NCI-H146 (cell line): Measurements from ENCODE around the gene FAM200A.
"Not testable (repeated sequence)": the region's sequence is repeated elsewhere in the genome, so short reads cannot be mapped to it uniquely, and the experiment has no call there.

Experiments used
- DNase-seq: peaks from one replicate; lab custom pipeline; 2025; lab: John Stamatoyannopoulos, UW

The FAM200A gene

DNA sequence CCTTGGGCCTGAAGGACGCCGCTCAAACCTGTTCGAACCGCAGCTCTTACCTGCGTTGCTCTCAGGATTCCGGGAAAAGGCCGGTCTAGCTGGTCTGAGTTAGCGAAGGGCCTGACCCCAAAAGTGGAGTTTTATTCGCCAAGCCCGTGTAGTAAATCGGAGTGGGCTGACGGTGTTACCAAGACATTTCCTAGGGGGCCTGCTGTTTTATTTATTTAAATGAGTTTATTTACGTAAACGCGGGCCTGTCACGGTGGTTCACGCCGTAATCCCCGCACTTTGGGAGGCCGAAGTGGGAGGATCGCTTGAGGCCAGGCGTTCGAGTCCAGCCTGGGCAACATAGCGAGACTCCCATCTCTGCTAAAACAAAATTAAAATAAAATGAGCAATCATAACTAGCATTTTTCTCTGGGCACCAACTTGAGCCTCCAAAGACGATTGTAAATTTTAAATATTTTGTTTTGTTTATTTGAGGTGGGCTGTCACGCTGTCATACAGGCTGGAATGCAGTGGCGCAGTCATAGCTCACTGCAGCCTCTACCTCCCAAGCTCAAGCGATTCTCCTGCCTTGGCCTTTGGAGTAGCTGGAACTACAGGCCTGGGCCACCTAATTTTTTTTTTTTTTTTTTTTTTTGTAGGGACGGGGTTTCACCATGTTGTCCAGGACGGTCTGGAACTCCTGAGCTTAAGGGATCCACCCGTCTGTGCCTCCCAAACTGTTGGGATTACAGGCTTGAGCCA lies 7.4 kb upstream of the FAM200A start:
- DNase-seq, result no peak

DNA sequence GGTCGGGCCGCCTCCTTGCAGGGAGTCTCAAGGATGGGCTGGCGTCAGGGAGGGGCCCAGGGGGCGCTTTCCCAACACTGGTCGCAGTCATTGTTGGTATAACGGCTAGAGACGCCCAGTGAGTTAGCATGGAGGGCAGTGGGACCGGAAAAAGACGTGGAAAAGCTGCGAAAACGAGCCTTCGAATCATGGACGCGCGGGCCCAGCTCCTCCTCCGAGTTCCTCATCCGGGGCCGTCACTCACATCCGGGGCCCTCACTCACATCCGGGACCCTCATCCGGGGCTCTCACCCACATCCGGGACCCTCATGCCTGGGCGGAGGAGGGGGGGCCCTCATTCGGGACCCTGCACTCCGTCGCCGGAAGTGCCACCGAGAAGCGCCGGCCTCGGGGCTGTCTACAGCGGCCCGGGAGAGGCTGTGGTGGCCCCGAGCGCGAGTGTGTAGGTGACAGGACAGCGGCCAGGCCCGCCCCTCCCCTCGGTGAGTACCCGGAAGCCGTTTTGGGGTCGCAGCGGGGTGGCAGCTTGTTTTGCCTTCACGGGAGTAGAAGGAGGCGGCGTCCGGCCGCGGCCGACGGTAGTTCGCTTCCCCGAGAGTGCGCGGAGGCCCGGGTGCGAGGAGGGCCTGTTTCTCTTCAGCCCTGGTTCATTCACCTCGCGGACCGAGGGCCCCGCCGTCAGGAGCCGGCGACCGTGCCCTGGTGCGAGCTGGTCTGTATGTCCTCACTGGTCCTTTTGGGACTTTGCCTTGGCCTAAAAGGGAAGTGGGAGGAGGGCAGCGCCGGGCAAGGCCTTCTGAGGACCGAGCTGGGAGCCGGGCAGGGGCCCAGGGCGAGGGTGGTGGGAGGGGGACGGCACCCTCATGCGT lies 6.6 kb upstream of the FAM200A start, which contains the start of gene ZNF655:
Gene ZNF655 (plus strand): TSS at position 337 of the 869 bp plus-strand sequence. CDS start 1,918 bp downstream, outside the sequence.
- peak; percentile 94 for DNase-seq

DNA sequence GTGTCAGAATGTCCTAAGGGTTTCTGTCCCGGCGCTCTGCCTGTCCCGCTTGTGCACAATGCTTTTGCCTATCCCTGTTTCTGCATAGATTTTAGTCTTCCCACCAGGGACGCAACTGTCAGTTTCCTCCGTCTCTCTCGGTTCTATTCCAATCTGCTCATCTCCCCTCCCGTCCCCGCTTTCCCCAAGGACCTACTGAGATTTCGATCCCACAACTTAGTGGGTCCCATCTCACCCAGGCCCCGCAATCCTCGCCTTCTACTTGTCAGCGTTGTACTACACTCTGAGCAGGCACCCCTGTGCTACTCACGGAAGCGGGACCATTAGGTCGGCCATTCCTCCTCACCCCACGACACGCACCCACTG lies 6.0 kb upstream of the FAM200A start:
- DNase-seq, result no peak

DNA sequence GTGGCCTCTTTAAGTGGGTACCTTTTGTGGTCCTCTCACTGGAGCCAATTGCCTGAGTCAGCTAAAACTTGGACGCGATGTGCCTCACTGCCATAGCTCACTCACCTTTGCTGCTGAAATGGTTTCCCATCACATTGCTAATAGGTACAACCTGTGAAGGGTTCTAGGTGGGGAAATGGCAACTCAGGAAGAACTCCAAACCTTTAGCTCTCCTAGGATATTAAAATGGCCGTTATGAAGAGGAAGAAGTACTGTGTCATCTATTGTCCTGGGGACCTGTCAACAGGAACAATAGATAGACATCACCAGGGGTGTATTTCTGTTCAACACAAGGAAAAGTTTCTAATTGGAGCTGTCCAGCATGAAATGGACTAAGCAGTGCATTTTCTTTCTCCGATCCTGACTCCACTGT lies 5.3 kb upstream of the FAM200A start:
- no peak for DNase-seq

DNA sequence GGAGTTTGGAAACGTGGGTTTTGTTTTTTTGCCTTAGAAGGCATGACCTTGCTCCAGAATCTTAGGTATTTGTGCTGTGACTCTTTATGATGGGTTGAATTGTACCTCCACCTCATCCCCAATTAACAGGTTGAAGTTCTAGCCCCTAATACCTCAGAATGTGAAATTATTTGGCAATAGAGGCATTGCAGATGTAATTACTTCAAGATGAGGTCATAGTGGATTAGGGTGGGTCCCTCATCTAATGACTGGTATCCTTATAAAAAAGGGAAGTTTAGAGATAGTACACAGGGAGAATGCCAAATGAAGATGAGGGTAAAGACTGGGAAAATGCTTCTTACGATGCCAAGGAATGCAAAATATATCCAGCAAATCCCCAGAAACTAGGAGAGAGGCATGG lies 3.0 kb upstream of the FAM200A start:
- DNase-seq, result no peak

DNA sequence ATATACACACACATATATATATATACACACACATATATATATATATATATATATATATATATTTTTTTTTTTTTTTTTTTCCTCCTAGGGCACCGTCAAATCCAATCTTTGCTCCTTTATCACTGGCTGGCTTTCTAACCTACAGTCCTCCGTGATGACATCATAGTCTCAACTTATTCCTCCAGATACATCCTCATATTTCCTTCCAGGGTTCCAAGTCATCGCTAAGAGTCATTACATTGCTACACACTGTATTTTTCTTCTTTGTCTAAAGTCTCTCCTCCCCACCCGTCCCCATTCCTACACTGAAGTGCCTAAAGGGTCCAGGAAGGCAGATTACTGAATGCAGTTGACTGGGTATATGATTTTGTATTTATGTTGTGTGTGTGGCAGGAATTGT lies 1.1 kb upstream of the FAM200A start:
- DNase-seq, result no peak

DNA sequence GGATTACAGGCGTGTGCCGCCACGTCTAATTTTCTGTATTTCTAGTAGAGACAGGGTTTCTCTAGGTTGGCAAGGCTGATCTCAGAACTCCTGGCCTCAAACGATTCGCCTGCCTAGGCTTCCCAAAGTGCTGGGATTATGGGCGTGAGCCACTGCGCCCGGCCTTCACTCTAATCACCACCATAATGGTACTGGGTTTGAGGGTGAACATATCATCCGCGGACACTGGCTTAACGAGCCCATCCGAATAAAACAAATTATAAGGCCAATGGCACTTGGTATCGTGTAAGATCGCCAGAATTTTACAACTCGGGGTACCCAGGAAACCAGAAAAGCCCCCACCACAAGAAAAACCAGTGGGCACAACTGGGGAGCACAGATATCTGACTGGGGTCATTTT lies 580 bp downstream of the FAM200A start:
- DNase-seq, result no peak

DNA sequence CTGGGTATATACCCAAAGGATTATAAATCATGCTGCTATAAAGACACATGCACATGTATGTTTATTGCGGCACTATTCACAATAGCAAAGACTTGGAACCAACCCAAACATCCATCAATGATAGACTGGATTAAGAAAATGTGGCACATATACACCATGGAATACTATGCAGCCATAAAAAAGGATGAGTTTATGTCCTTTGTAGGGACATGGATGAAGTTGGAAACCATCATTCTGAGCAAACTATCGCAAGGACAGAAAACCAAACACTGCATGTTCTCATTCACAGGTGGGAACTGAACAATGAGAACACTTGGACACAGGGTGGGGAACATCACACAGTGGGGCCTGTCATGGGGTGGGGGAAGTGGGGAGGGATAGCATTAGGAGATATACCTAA lies 2.4 kb downstream of the FAM200A start:
- DNase-seq, result not testable (repeated sequence)

DNA sequence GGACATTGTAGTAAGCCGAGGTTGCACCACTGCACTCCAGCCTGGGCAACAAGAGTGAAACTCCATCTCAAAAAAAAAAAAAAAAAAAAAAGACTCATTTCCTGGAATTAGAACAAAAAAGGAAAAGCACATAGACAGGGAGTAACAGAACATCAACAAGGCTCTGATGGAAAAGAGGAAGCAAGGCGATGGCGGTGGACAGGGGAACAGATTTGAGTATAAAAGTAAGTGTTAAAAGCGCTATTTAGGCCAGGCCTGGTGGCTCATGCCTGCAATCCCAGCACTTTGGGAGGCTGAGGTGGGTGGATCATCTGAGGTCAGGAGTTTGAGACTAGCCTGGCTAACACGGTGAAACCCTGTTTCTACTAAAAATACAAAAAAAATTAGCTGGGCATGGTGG lies 6.6 kb downstream of the FAM200A start:
- not testable (repeated sequence) for DNase-seq

DNA sequence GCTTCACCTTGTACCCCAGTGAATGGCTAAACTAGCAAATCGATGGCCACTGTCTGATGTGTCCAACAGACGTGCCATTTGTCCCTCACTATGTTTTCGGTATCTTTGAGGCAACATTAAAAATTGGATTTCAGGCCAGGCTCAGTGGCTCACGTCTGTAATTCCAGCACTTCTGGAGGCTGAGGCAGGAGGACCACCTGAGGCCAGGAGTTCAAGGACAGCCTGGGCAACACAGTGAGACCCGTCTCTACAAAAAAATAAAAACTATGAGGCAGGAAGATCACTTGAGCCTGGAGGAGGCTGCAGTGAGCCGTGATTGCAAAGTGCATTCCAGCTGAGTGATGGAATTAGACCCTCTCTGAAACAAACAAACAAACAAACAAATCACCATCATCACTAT lies 8.0 kb downstream of the FAM200A start:
- no peak for DNase-seq

DNA sequence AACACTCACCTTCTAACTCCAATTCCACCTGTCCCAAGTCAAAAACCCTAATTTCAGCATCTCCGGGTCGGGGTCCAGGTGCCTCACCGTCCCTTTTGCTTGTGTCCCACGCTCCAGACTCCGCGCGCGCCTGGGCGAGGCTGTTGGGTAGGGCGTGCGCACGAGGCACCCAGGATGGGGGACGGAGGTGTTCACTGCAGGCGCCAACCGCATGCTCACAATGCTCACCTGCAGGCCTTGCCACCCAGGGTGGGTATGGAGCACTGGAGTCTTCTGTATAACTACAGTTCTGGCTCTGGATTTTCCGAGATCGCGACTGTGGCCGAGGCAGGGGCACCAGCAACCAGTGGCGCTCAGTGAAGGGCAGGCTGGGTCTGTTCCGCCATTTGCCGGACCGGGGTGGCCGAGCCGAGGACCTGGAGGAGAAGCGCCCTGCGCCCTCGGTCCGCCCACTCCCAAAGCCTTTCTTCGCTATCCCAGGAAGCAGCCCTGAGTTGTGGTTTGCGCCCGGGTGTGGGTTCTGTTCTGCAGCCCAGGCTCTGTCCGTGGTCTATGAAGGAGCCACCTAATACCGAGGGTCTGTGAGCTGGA lies 8.7 kb downstream of the FAM200A start:
- no peak for DNase-seq

DNA sequence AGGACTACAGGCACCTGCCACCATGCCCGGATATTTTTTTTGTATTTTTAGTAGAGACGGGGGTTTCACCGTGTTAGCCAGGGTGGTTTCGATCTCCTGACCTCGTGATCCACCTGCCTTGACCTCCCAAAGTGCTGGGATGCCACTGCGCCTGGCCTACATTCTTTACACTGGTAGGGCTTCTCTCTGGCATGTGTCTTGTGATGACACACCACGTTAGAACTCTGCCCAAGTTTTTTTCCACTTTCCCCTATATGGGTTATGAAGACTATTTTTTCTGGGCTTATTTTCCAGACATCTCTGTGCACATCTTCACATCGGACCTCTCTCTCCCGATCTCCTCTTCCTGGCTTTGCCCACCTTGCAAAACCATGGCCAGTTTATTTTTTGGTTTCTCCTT lies 10.7 kb downstream of the FAM200A start:
- no peak for DNase-seq

DNA sequence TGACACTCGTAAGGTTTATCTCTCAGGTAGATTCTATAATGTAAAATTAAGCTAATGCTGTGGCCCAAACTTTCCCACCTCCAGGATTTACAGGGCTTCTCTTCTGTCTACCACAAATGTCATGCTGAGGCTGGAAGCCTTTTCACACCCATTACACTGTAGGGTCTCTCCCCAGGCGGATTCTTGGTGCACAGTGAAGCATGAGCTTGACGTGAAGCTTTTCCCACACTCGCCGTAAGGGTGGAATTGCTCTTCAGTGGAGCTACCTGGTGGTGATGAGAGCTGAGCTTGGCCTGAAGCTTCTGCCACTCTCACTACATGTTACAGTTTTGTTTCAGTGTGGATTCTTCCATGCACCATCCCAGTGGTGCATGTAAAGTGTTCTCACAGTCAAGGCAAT lies 11.4 kb downstream of the FAM200A start:
- DNase-seq, result no peak

DNA sequence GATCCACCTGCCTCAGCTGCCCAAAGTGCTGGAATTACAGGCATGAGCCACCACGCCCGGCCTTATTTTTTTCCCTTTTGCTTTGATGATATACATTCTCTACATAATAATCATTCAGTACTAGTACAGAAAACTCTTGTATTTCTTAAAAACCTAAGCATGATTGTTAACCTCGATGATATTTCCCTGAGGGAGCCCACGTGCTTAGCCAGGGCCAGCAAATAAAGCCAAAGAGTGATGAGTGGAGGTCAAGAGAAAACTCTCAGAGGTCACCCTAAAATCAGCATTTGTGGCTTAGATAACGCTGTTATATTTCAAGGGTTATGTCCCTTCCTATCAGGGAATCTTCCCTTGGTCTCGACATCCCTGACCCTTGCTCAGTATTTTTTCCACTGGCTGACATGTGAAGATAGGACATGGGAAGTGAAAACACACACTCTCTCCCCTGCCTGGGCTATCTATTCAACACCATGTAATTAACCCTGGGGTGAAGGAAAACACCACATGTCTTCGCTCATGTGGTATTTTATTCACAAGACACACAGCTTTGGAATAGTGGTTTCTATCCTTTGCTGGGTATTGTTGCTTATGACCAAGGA lies 12.6 kb downstream of the FAM200A start:
- DNase-seq, result no peak

DNA sequence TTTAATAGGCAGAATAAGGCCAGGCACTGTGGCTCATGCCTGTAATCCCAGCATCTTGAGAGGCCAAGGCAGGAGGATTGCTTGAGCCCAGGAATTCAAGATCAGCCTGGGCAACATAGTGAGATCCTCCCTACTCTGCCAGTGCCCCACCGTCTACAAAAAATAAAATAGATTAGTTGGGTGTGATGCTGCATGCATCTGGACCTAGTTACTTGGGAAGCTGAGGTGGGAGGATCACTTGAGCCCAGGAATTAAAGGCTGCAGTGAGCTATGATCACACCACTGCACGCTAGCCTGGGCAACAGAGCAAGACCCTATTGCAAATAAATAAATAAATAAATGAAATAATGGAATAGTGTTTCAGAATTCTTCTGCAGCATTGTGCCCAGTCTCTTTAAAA lies 16.2 kb downstream of the FAM200A start:
- DNase-seq, result no peak

DNA sequence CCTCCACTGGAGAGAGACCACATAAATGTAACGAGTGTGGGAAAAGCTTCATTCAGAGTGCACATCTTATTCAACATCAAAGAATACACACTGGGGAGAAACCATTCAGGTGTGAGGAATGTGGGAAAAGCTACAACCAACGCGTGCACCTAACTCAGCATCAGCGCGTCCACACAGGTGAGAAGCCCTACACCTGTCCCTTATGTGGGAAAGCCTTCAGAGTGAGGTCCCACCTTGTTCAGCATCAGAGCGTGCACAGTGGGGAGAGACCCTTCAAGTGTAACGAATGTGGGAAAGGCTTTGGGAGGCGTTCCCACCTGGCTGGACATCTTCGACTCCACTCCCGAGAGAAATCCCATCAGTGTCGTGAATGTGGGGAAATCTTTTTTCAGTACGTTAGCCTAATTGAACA lies 20.6 kb downstream of the FAM200A start:
- DNase-seq, result no peak

DNA sequence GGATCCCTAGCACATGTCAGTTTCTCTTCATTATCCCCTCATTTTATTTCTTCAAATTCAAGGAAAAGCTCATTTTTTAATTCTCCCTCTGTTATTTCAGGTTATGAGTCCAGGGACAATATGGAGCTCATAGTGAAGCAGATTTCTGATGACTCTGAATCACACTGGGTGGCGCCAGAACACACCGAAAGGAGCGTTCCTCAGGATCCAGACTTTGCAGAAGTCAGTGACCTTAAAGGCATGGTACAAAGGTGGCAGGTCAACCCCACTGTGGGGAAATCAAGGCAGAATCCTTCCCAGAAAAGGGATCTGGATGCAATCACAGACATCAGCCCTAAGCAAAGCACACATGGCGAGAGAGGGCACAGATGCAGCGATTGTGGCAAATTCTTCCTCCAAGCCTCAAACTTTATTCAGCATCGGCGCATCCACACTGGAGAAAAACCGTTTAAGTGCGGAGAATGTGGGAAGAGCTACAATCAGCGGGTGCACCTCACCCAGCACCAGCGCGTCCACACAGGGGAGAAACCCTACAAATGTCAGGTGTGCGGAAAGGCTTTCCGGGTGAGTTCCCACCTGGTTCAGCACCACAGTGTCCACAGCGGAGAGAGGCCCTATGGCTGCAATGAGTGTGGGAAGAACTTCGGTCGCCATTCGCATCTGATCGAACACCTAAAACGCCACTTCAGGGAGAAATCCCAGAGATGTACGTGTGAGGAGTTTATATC lies 26.0 kb downstream of the FAM200A start:
- no peak for DNase-seq

DNA sequence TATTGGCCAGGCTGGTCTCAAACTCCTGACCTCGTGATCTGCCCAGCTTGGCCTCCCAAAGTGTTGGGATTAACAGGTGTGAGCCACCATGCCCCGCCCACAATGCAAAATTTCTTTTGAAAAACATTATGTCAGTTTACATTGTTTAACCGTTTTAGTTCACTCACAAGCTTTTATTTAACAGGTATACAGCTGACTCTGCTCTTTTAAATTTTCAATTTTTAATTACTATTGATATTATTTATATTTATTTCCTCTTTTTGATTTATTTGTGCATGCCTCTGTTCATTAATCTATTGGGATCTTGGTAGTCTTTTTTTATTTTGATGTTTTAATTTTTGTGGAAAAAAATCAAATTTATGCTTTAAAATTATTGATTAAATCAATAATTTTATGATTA lies 30.5 kb downstream of the FAM200A start:
- DNase-seq, result no peak

DNA sequence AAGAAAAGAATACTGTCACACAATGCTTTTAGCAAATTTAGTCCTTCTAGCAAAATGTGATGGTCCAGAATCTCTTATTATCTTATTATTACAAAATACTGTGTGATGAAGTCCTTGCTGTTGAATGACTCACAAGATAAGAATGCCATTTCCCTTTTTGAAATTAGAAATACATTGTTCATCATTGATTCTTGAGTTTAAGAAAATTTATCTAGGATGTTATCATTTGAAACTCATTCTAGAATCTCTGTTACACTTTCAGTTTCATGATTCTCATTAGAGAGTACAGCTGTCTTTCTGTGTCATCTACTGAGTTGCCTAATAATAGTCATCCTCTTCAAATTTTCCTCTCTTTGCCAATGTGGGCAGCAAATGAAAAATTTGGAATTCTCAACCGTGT lies 37.9 kb downstream of the FAM200A start:
- no peak for DNase-seq

DNA sequence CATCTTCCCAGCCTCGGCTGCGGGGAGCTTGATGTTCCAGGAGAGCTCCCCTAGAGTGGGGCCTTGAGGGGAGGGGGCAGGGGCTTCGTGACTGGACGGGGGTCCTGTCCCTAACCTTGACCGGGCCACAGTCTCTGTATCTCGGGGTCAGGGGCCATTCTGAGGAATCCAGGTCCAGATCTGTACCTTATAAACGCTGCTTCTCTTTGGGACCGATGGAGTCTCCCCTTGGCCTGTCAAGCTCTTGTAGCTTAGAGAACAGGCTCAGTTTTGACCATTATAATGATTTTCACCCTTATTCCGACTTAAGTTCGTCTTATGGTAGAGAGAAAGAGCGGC lies 46.6 kb downstream of the FAM200A start:
- no peak for DNase-seq

DNA sequence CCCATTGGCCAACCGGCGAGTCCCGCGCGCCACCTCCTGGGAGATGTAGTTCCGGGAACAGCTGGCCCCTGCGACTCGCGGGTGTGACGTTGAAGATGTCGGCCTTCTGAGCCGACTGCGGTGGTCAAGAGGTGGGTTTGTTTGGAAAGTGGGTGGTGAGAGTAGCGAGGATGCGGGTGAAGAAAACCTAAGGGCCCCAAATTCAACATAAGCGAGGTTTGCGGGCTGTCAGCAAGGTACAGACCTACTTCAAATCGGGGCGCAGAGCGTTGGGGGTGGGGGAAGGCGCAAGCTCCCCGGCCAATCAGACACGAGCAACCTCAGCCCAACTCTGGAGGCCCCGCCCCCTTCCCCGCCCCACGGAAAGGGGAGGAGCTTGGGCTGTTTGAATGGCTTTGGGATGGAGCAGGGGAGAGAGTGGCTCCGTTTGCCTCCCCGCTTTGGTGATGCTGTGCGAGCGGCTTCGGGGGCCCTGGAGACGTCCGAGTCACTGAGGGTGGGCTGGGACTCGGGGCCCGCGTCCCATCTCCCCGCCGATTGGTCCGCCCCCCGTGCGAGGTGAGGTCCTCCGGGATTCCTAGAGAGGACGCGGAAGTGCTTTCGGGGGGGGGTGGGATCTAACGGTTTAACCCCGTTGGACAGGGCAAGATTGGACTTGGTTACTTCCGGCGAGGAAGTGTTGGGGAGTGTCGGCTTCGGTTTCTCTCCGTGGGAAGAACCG lies 47.2 kb downstream of the FAM200A start, which contains the start of gene ZKSCAN5:
Gene ZKSCAN5 (plus strand): TSS at position 60 of the 721 bp plus-strand sequence. CDS start 1,383 bp downstream, outside the sequence.
- DNase-seq, result peak; percentile 92
